Neural crest cell (in vitro differentiated cells): ENCODE measurements around the gene APOC1. TPM values are rescaled to one million over a fixed set of nuclear protein-coding genes. Genes with fewer than 3 reads are reported as not detected.
"Not testable (repeated sequence)": the region's sequence is repeated elsewhere in the genome, so short reads cannot be mapped to it uniquely, and the experiment has no call there.

ENCODE experiments used
- DNase-seq: peaks from one replicate; pipeline ENCODE4 v3.0.0; 2021; ENCODE audit warnings: low read depth, mixed read lengths, low spot score
- H3K27ac Mint-ChIP-seq: one replicate; pipeline ENCODE4 v1.8.0; 2021; ENCODE audit warnings: mild to moderate bottlenecking, mixed read lengths; ENCODE audit not compliant: unreplicated experiment
- H3K27me3 Mint-ChIP-seq: 2 replicates; pipeline ENCODE4 v1.8.0; 2021; ENCODE audit warnings: low read depth, mild to moderate bottlenecking, mixed read lengths
- H3K36me3 Mint-ChIP-seq: 2 replicates; pipeline ENCODE4 v1.8.0; 2021; ENCODE audit warnings: low read depth, mild to moderate bottlenecking, mixed read lengths
- H3K4me1 Mint-ChIP-seq: 2 replicates; pipeline ENCODE4 v1.8.0; 2021; ENCODE audit warnings: mixed read lengths
- H3K4me3 Mint-ChIP-seq: one replicate; pipeline ENCODE4 v1.8.0; 2021; ENCODE audit warnings: mild to moderate bottlenecking, mixed read lengths
- H3K9me3 Mint-ChIP-seq: 2 replicates; pipeline ENCODE4 v1.8.0; 2021; ENCODE audit warnings: mixed read lengths
- CTCF ChIP-seq: fragments of 200-600 bp; sonication (generic); conservative IDR thresholded peaks from 2 replicates; pipeline ENCODE4 v1.5.0; 2021; ENCODE audit warnings: antibody characterized with exemption, mild to moderate bottlenecking
- total RNA-seq: library from RNA; stranded (reverse); gene quantifications from 2 replicates; pipeline ENCODE4 v1.2.1, GENCODE V29; 2021

APOC1 gene
- total RNA-seq, 1 donor from 2014 or later: 24.9 TPM

GRCh38 chr19:44912854-44913253 is 1.6 kb upstream of the APOC1 start:
- no peaks in the 10 kb centered on the region for H3K36me3 Mint-ChIP-seq
- peaks cover 26% of the 10 kb centered on the region for H3K4me1 Mint-ChIP-seq
- no peak for DNase-seq
- no peaks in the 10 kb centered on the region for H3K9me3 Mint-ChIP-seq
- no peak for TF ChIP-seq CTCF
- peak overlapping the region; percentile 45 for H3K4me3 Mint-ChIP-seq
- H3K27ac Mint-ChIP-seq: no peak overlapping the region
- peaks cover 10% of the 10 kb centered on the region for H3K27me3 Mint-ChIP-seq

DNA sequence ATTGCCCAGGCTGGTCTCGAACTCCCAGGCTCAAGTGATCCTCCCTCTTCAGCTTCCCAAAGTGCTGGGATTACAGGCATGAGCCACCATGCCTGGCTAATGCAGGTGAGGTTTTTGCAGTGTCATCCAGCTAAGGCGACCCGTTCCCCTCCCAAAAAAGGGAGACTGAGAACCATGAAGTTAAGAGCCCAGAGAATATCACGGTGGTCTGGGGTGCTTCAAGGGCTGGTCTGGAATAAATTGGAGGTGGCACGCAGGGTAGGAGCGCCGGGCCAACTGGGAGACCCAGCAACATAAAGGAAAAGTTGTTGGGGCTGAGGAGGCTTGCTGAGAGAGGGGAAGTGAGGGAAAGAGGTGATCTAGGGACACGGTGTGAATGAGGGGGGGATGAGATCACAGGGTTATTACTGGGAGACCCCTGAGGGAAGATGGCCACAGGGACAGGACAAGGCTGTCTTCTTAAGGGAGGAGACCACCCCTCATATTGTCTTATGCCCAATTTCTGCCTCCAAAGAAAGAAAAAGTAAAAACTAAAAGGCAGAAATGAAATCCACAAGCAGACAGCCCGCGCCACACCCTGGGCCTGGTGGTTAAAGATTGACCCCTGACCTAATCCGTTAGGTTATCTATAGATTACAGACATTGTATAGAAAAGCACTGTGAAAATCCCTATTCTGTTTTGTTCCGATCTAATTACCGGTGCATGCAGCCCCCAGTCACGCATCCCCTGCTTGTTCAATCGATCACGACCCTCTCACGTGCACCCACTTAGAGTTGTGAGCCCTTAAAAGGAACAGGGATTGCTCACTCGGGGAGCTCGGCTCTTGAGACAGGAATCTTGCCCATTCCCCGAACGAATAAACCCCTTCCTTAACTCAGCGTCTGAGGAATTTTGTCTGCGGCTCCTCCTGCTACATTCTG is 636 bp upstream of the APOC1 start:
- H3K4me1 Mint-ChIP-seq: peaks cover 23% of the 10 kb centered on the region
- DNase-seq, H3K36me3 Mint-ChIP-seq, H3K9me3 Mint-ChIP-seq, H3K27me3 Mint-ChIP-seq: not testable (repeated sequence)
- H3K4me3 Mint-ChIP-seq: peak overlapping the region; percentile 96
- peak overlapping the region; percentile 98 for H3K27ac Mint-ChIP-seq

DNA sequence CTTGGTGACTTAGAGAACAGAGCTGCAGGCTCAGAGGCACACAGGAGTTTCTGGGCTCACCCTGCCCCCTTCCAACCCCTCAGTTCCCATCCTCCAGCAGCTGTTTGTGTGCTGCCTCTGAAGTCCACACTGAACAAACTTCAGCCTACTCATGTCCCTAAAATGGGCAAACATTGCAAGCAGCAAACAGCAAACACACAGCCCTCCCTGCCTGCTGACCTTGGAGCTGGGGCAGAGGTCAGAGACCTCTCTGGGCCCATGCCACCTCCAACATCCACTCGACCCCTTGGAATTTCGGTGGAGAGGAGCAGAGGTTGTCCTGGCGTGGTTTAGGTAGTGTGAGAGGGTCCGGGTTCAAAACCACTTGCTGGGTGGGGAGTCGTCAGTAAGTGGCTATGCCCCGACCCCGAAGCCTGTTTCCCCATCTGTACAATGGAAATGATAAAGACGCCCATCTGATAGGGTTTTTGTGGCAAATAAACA is 9.9 kb downstream of the APOC1 start:
- no peak for DNase-seq
- H3K27ac Mint-ChIP-seq: no peak overlapping the region

DNA sequence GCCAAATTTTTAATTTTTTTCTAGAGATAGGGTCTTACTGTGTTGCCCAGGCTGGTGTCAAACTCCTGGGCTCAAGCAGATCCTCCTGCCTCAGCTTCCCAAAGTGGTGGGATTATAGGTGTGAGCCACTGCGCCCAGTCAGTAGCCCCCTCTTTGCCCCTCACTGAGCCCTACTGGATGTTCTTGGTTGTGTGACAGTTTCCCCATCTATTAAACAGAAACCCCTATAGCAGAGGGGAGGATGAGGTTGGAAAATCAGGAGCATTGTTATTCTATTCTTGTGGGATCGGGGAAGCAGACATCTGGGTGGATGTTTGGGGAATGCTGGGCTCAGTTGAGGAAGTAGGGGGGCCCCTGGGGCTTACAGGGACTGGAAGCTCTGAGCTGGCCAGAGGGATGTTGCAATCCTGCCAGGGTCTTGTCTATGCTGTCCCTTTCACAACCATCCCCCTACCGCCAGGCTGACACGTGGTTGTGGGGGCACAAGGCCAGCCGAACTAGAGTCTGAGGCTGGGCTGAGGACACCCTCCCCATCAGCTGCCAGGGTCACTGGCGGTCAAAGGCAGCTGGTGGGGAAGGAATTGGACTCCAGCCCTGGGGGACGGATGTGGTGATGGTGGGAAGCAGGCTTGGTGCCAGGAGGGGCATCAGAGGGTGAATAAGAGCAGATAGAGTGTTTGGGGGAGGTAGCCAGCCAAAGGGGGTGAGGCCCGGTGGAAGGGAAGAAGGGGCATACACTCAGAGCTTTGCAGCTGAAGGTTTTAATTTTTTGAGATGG is 10.9 kb downstream of the APOC1 start:
- Mint-ChIP-seq H3K4me1 (peaks cover 12% of the 10 kb centered on the region), H3K27me3 (no peaks in the 10 kb centered on the region), H3K27ac (peak overlapping the region; percentile 43), H3K36me3 (no peaks in the 10 kb centered on the region), H3K9me3 (no peaks in the 10 kb centered on the region), H3K4me3 (no peak overlapping the region)
- no peak for DNase-seq
- no peak for TF ChIP-seq CTCF

More for the DNA sequence above, 9.9 kb downstream of the APOC1 start:
- Mint-ChIP-seq H3K36me3 (no peaks in the 10 kb centered on the region), H3K27me3 (no peaks in the 10 kb centered on the region), H3K9me3 (no peaks in the 10 kb centered on the region), H3K4me1 (peaks cover 12% of the 10 kb centered on the region), H3K4me3 (no peak overlapping the region)
- TF ChIP-seq CTCF: no peak

- H3K9me3 Mint-ChIP-seq, DNase-seq, H3K36me3 Mint-ChIP-seq, H3K27me3 Mint-ChIP-seq, H3K4me3 Mint-ChIP-seq: not testable (repeated sequence)
- peak overlapping the region; percentile 67 for H3K27ac Mint-ChIP-seq
- H3K4me1 Mint-ChIP-seq: peaks cover 12% of the 10 kb centered on the region
Observed at GRCh38 chr19:44926245-44927077, 12.1 kb downstream of the APOC1 start.

GRCh38 chr19:44927746-44928145 is 13.3 kb downstream of the APOC1 start:
- no peak for DNase-seq
- Mint-ChIP-seq H3K4me3 (no peak overlapping the region), H3K9me3 (no peaks in the 10 kb centered on the region), H3K27me3 (no peaks in the 10 kb centered on the region), H3K27ac (no peak overlapping the region), H3K36me3 (no peaks in the 10 kb centered on the region), H3K4me1 (peaks cover 12% of the 10 kb centered on the region)
- no peak for TF ChIP-seq CTCF
